Left kidney (tissue), 2 donors: ENCODE results near the gene UVRAG. TPM values are rescaled to one million over a fixed set of nuclear protein-coding genes. Genes with fewer than 3 reads are reported as not detected.
A peak's percentile ranks its signal among the peaks of the same experiment; 100 is the strongest.
"Not testable (repeated sequence)": the region's sequence is repeated elsewhere in the genome, so short reads cannot be mapped to it uniquely, and the experiment has no call there.

ENCODE experiments used
- DNase-seq: peaks from one replicate; pipeline ENCODE4 v3.0.0-alpha.2; 2013
- polyA plus RNA-seq: library from polyadenylated mRNA; unstranded; fragments of 120-200 nt; gene quantifications from one replicate; pipeline ENCODE4 v1.2.1, GENCODE V29; 2013; ENCODE audit not compliant: insufficient read length

Gene UVRAG
- polyA plus RNA-seq, 1 donor, result 19.5 TPM

GRCh38 chr11:76023236-76024068 lies 208.4 kb downstream of the UVRAG start:
- no peak for DNase-seq

- DNase-seq, result peak; percentile 31
Measured at GRCh38 chr11:76025068-76025467, 210.1 kb downstream of the UVRAG start.

GRCh38 chr11:76025817-76026216 lies 210.8 kb downstream of the UVRAG start:
- no peak for DNase-seq

- DNase-seq, result no peak
Measured at GRCh38 chr11:76026281-76026680, 211.3 kb downstream of the UVRAG start.

- no peak for DNase-seq
Measured at GRCh38 chr11:76026862-76027261, 211.9 kb downstream of the UVRAG start.

- DNase-seq, result no peak
Measured at GRCh38 chr11:76030286-76030685, 215.3 kb downstream of the UVRAG start.

- DNase-seq, result no peak
Measured at GRCh38 chr11:76030968-76031590, 216.1 kb downstream of the UVRAG start.

- no peak for DNase-seq
Measured at GRCh38 chr11:76033699-76034098, 218.7 kb downstream of the UVRAG start.

- DNase-seq, result no peak
Measured at GRCh38 chr11:76035020-76035419, 220.0 kb downstream of the UVRAG start.

GRCh38 chr11:76038608-76039007 lies 223.6 kb downstream of the UVRAG start:
- DNase-seq, result no peak

GRCh38 chr11:76041208-76041607 lies 226.2 kb downstream of the UVRAG start:
- no peak for DNase-seq

GRCh38 chr11:76044750-76045320 lies 229.8 kb downstream of the UVRAG start:
- no peak for DNase-seq

- DNase-seq, result no peak
Measured at GRCh38 chr11:76047231-76047630, 232.2 kb downstream of the UVRAG start.

- DNase-seq, result no peak
Measured at GRCh38 chr11:76047766-76048165, 232.8 kb downstream of the UVRAG start.

- DNase-seq, result no peak
Measured at GRCh38 chr11:76048763-76049162, 233.8 kb downstream of the UVRAG start.

GRCh38 chr11:76049511-76049910 lies 234.5 kb downstream of the UVRAG start:
- DNase-seq, result no peak

GRCh38 chr11:76051937-76052336 lies 236.9 kb downstream of the UVRAG start:
- DNase-seq, result no peak

GRCh38 chr11:76054330-76054729 lies 239.3 kb downstream of the UVRAG start:
- DNase-seq, result no peak

- no peak for DNase-seq
Measured at GRCh38 chr11:76056876-76057275, 241.9 kb downstream of the UVRAG start.

GRCh38 chr11:76060475-76061036 lies 245.5 kb downstream of the UVRAG start:
- not testable (repeated sequence) for DNase-seq

- no peak for DNase-seq
Measured at GRCh38 chr11:76062733-76063132, 247.7 kb downstream of the UVRAG start.

GRCh38 chr11:76064192-76064591 lies 249.2 kb downstream of the UVRAG start:
- no peak for DNase-seq

GRCh38 chr11:76067099-76067498 lies 252.1 kb downstream of the UVRAG start:
- no peak for DNase-seq
